GM15510 (cell line): ENCODE measurements around the gene TTC16.

Source experiments
- POLR2A ChIP-seq: IDR thresholded peaks from 3 replicates; pipeline ENCODE4 v1.6.1; 2011; ENCODE audit warnings: borderline replicate concordance; ENCODE audit not compliant: insufficient read length; ENCODE audit errors: extremely low read depth

TTC16 gene

DNA sequence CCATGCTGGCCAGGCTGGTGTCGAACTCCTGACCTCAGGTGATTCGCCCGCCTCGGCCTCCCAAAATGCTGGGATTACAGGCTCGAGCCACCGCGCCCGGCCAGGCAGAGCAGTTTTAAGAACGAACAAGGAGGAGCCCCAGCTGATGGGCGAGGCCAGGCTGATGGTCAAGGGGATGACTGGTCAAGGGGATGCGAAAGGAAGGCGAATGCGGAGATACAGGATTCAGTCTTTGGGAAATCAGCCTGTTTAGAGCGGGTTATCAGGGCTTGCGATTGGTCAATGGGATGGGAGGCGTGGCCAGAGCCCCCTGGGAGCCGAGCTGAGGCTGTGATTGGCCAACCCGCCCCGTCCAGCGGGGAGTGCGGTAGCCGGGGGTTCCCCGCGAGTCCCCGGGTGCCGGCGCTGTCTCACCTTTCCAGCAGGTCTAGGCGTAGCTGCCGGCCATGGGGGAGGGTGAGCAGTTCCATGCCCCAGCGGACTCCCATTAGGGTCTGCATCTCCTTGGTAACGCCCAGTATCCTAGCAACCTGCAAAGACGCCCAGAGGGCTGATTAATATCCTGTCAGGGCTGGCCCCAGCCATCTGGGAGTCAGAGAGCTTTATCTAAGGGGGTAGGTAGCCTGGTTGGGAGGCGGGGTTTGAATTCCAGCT is 26.7 kb downstream of the TTC16 start:
- no peak for TF ChIP-seq POLR2A

DNA sequence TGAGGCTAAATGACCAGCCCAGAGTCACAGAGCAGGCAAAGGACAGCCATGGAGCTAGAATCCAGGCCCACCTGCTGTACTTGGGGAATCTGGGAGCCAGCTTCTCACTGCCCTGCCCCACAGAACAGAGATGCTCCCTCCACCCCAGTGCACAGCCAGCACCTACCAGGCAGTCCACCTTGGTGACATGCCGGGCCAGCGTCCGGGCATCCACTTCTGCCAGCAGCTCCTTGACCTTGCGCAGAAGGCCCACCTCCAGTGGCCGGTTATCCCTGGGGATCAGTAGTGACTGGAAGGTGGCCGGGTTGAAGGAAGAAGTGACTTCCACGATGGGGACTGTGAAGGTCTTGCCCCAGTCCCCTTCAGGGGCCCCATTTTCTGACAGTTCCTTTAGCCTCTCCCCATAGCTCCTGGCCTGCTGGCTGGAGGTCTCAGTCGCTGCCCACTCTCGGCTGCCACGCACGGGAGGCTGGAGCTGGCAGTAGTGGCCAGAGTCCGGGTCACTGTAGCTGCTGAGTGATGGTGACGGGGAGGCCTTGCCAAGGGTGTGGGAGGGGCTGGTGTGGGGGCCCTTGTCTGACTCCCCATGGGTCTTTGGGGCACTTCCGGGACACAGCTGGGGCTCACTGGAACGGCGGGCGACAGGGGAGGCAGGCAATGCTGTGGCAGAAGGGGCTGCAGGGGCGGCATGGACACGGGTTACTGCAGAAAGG is 28.7 kb downstream of the TTC16 start:
- TF ChIP-seq POLR2A: no peak

DNA sequence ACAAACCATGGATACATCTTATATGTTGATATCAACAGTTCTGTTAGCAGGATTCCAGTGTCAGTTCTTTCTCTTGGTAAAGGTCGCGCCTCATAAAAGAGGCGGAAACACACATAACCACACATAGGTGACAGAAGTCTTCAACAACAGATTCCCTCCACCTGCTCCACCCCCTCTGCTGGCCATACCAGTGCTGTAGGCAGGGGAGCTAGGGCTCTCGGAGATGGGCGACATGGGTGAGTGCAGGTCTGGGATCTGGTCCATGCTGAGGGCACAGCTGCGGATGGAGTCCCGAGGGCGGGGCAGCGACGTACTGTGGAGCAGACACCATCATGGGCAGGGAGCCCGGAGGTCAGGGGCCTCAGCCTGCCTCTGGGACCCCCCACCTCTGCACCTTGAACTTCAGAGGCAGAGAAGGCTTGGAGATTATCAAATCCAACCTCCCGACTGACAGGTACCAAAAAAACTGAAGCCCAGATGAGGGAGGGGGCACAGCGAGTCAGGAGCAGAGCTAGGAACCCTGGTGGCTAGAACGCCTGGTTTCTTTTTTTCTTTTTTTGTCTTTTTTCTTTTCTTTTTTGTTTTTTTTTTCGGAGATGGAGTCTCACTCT is 31.2 kb downstream of the TTC16 start:
- TF ChIP-seq POLR2A: no peak

DNA sequence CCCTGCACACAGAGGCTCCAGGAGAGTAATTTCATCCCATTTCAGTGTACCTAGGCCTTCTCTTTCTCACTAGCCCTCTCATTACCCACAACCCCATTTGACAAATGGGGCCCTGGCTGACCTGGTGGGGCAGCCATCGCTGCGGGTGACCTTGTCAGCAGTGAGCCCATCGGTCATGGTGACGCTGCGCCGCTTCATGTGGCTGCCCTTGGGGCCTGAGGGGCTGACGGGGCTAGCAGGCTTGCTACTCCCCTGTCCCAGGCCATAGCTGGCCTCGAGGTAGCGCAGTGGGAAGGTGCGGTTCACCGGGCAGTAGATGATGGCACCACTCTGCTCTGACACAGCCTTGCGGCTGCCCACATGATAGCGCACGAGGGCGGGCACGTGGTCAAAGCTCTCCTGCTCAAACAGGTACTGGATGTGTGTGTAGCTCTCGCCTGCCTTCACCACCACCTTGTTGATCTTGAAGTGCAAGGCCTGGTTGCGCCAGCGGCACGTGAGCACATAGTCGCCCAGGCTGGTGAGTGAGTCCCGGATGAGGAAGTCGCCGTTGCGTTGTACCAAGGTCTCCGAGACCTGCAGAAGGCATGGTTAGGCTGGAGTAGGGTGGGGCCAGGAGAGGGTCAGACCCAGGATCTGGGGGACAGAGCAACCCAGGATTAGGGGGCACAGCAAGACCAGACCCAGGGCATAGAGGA is 33.4 kb downstream of the TTC16 start:
- no peak for TF ChIP-seq POLR2A

DNA sequence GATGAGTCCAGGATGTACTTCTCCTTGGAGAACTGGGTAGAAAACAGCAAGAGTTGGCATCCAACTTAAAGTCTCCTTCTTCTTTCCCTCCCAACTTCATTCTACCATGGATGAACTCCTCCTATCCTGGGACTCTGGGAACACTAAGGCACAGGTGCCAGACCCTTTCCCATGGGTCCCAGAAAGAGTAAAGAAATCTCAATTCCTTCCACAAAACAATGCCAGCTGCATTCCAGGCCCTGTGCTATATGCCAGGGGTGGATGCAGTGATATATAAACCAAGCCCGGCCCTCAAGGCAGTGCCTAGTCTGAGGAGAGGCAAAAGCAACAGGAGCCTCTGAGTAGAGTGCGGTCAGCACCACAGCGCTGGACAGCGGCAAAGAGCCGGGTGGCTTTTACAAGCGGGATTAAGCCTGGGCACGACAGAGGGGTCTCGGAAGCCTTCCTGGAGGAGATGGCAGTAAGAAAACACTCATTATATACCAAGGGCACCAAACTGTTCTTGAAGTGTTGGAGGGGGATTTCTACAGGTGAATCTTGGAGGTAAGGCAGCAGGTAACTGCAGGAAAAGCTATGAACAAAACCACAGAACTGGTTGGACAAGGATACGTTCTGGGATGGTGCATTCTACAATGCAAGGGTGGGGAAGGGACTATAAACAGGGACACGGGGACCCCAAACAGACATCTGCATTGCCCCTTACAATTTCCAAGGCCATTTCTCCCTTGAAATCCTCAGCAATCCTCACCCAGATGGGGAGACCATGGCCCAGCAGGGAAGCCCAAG is 35.6 kb downstream of the TTC16 start:
- no peak for TF ChIP-seq POLR2A

DNA sequence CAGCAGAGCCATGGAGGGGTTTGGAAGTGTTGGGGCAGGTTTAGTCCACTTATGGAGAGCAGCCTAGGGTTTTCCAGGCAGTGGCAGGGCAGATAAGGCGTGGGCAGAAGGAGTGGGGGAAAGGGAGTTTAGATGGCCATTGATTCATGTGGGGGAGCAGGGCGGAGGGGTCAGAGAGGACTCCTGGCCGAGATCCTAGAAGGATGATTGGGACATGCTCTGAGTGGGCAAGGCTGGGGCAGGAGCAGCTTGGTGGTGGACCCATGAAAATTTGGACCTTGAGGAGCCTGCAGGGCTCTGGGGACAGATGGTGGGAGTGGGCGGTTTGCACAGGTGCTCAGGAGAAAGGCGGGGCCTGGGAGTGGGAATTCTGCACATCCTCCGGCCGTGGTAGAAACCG is 37.3 kb downstream of the TTC16 start:
- TF ChIP-seq POLR2A: no peak

DNA sequence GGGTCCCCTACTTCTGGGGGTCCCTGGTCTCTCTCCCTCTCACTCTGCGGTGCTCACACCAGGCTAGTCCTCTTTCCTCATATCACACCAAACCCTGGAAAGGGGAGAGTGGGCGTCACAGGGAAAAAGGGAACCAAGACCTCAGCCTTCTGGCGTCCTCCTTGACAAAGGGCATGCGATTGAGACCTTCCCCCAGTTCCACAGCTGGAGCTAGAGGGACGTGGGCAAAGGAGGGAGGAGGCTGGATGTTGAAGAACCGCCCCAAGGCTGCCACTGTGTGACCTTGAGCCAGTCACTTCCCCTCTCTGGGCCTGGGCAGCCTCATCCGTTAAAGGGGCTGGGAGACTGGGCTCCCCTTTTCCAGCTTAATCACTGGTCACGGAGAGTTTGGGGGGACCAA is 37.7 kb downstream of the TTC16 start:
- TF ChIP-seq POLR2A: no peak

DNA sequence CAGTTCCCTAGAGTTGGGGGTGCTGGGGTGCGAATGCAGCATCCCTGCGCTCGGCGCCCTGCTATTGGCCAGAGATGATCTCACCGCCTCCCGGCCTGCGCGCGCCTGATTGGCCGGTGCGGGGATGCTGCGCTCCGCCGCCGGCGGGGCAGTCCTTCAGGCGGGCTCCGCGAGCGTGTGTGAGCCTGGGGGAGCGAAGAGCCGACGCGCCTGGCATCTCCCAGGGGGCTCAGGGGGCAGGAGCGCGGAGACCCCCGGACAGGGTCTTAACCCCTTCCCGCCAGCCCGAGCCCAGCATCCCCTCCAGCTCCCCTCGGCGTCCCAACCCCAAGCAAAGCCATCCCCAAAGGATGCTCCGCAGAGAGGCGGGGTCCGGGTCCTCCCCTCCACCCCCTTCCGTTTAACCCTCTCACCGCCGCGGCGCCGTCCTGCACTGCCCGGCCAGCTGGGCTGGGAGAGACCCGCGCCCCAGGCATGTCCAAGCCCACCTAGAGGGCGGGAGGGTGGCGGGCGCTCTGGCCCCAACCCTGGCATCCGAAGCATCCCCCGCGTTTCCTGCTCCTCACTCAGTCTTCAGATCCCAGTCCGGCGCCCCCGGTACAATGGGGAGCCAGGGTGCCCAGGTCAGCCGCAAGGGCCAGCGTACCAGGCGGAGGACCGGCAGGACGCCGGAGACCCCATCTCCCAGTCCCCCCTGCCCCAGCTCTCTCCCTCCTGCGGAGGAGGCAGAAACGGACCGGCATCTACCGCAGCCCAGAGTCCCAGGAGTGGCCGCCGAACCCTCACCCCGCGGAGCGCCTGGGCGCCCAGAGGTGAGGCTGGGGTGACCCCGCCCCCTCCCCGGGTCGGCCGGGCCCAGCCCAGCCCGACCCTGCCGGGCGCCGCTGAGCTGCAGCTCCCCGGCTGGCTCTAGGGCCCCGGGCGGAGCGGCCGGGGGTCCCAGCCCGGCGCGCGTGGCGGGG is 38.5 kb downstream of the TTC16 start:
- no peak for TF ChIP-seq POLR2A

DNA sequence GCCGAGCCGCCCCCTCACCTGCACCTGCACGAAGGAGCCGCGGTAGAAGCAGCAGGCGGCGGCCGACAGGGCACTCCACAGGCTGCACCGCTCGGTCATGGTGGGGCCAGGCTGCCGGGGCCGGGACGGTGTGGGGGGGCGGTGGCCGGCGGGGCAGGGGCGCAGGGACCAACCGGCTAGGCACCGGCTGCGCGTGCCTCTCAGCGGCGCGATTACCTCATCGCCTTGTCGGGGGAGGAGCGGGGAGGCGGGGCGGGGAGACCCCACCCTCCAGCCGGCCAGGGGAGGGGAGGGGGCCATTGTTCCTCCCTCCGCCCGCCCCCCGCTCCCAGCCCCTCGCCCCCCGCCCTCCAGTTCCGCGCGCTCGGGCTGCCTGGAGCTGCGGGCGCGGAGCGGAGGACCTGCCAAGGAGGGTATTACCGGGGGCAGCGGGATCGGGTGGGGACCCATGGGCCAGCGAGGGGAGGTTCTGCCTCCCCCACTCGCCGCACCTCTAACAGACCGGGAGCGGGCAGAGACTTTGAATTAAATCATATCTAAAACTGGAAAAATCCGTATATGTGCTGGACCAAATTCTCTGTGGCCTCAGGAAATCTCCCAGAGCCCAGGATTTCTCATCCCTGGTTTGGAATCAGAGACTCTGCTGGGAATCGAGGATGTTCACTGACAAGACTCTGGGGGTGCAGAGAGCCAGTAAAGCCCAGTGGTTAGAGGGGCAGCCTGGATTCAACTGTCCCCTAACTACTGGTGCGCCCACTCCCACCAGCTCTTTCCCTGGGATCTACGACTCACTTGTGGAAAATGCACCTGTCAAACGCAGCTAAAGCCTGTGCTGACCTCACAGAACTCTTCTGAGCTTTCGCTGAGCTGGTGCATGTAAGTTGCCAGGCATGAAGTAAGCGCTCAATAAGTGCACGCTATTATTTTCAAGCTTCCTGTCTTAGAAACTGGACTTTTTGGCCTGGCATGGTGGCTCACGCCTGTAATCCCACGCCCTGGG is 39.5 kb downstream of the TTC16 start:
- no peak for TF ChIP-seq POLR2A

DNA sequence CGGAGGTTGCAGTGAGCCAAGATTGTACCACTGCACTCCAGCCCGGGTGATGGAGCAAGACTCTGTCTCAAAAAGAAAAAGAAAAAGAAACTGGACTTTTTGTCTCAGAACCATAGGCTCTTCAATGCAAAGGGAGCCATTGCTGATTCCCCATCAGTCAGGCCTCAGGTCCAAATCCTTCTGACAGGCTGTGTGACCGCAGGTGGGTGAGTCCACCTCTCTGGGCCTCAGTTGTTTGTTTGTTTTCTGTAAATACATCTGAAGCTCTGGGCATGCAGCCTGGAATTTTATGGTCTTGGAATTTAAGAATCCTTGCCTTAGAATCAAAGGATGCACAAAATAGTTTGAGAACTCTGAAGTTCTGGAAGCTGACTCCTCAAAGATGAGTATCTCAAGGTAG is 40.4 kb downstream of the TTC16 start:
- TF ChIP-seq POLR2A: no peak

DNA sequence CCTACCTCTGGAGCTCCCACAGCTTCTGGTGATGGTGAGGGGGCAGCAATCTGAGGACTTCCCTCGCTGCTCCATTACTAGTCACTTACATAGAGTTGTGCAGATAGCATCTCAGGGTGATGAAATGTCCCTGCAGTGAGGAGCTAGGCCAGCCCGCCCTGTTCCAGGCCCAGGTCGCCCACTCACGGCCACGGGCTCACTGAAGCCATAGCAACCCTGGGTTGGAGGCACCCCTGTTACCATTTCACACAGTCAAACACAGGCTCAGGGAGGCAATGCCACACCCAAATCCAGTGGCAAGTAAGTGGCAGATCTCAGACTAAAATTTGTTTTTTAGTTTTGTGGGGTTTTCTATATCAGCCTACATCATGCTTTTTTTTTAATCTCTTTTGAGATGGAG is 43.0 kb downstream of the TTC16 start:
- no peak for TF ChIP-seq POLR2A

DNA sequence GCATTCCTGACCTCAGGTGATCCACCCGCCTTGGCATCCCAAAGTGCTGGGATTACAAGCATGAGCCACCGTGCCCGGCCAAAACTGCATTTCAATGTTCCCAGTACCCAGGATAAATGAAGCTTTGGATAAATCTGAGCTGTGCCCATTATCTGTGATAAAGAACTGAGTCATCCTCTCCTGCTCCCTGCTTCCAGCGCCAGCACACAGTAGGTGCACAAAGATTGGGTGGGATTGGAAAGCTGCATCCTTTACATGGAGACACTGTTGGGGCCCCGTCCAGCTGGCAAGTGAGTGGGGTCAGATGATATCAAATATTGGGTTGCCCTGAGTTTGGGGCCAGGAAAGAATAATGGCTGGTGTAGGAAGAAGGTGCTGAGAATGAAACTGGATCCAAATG is 45.2 kb downstream of the TTC16 start:
- TF ChIP-seq POLR2A: no peak
